ENCODE measurements around the gene NAT10.
A peak's percentile ranks its signal among the peaks of the same experiment; 100 is the strongest.
"Not testable (repeated sequence)": the region's sequence is repeated elsewhere in the genome, so short reads cannot be mapped to it uniquely, and the experiment has no call there.

NAT10 gene

GRCh38 chr11:34167961-34168360 is 62.5 kb downstream of the NAT10 start:
- DNase-seq (ENCODE audit: low read depth in 3 of 3) = no peak

GRCh38 chr11:34168642-34169420 is 63.4 kb downstream of the NAT10 start:
- DNase-seq (ENCODE audit: low read depth in 3 of 3) = no peak

GRCh38 chr11:34169686-34170085 is 64.3 kb downstream of the NAT10 start:
- no peak for DNase-seq (ENCODE audit: low read depth in 3 of 3)

- DNase-seq (ENCODE audit: low read depth in 3 of 3) = no peak
These were observed 67.6 kb downstream of the NAT10 start for GRCh38 chr11:34173050-34173449.

- peak; percentile 61 to 80 (median 61) for DNase-seq (ENCODE audit: low read depth in 3 of 3)
These were observed 69.1 kb downstream of the NAT10 start for GRCh38 chr11:34174412-34175041.

- no peak for DNase-seq (ENCODE audit: low read depth in 3 of 3)
These were observed 70.0 kb downstream of the NAT10 start for GRCh38 chr11:34175284-34176019.

- DNase-seq (ENCODE audit: low read depth in 3 of 3) = no peak
These were observed 71.4 kb downstream of the NAT10 start for GRCh38 chr11:34176751-34177209.

- no peak for DNase-seq (ENCODE audit: low read depth in 3 of 3)
These were observed 72.9 kb downstream of the NAT10 start for GRCh38 chr11:34178209-34178821.

- DNase-seq (ENCODE audit: low read depth in 3 of 3) = no peak
These were observed 73.7 kb downstream of the NAT10 start for GRCh38 chr11:34179026-34179675.

- DNase-seq (ENCODE audit: low read depth in 3 of 3) = no peak
These were observed 74.8 kb downstream of the NAT10 start for GRCh38 chr11:34180040-34180813.

- not testable (repeated sequence) for DNase-seq (ENCODE audit: low read depth in 3 of 3)
These were observed 75.4 kb downstream of the NAT10 start for GRCh38 chr11:34180814-34181165.

- DNase-seq (ENCODE audit: low read depth in 3 of 3) = no peak
These were observed 75.8 kb downstream of the NAT10 start for GRCh38 chr11:34181251-34181650.

GRCh38 chr11:34181856-34182405 is 76.5 kb downstream of the NAT10 start:
- no peak for DNase-seq (ENCODE audit: low read depth in 3 of 3)

- no peak for DNase-seq (ENCODE audit: low read depth in 3 of 3)
These were observed 77.0 kb downstream of the NAT10 start for GRCh38 chr11:34182425-34182824.

GRCh38 chr11:34182921-34183685 is 77.7 kb downstream of the NAT10 start:
- DNase-seq (ENCODE audit: low read depth in 3 of 3) = no peak

- DNase-seq (ENCODE audit: low read depth in 3 of 3) = no peak
These were observed 78.5 kb downstream of the NAT10 start for GRCh38 chr11:34183848-34184391.

- DNase-seq (ENCODE audit: low read depth in 3 of 3) = no peak
These were observed 79.1 kb downstream of the NAT10 start for GRCh38 chr11:34184505-34185015.

- no peak for DNase-seq (ENCODE audit: low read depth in 3 of 3)
These were observed 80.8 kb downstream of the NAT10 start for GRCh38 chr11:34185926-34186841.
